Lung (tissue), 12 donors: ENCODE measurements around the gene SEZ6L. TPM values are rescaled to one million over a fixed set of nuclear protein-coding genes. Genes with fewer than 3 reads are reported as not detected.

ENCODE experiments used
- ATAC-seq: fragments of 200-7000 bp; cut with Tn5 transposase; one replicate; pipeline ENCODE4 v1.9.1; 2020; ENCODE audit warnings: moderate number of reproducible peaks; ENCODE audit not compliant: insufficient read depth, low FRiP score
- DNase-seq, 3 donors: peaks; one replicate each; pipeline ENCODE4 v3.0.0-alpha.2; 2013 to 2017
- H3K27ac ChIP-seq, 2 donors: one replicate each; pipeline ENCODE4 v1.5.1; 2013; ENCODE audit warnings: mild to moderate bottlenecking in 2 of 2, moderate library complexity in 2 of 2, control low read depth in 1 of 2, inconsistent platforms in 1 of 2, low read depth in 1 of 2, low read length in 1 of 2
- H3K27me3 ChIP-seq, 3 donors: one replicate each; pipeline ENCODE4 v1.5.1; 2013; ENCODE audit warnings: low read length in 2 of 3; ENCODE audit not compliant: control insufficient read depth in 3 of 3, insufficient read depth in 3 of 3
- H3K36me3 ChIP-seq, 4 donors: one replicate each; pipeline ENCODE4 v1.5.1; 2013; ENCODE audit warnings: low read length in 4 of 4, mild to moderate bottlenecking in 1 of 4, moderate library complexity in 1 of 4; ENCODE audit not compliant: control insufficient read depth in 4 of 4, insufficient read depth in 4 of 4
- H3K4me1 ChIP-seq, 5 donors: one replicate each; pipeline ENCODE4 v1.5.1; 2013; ENCODE audit warnings: low read length in 5 of 5, mild to moderate bottlenecking in 2 of 5, moderate library complexity in 1 of 5; ENCODE audit not compliant: control insufficient read depth in 5 of 5, insufficient read depth in 5 of 5
- H3K4me3 ChIP-seq: one replicate; pipeline ENCODE4 v1.5.1; 2013; ENCODE audit warnings: mild to moderate bottlenecking, control low read depth, moderate library complexity
- H3K9ac ChIP-seq, 2 donors: one replicate each; pipeline ENCODE4 v1.5.1; 2013; ENCODE audit warnings: low read length in 2 of 2, control low read depth in 1 of 2; ENCODE audit not compliant: insufficient read depth in 1 of 2
- H3K9me3 ChIP-seq, 4 donors: one replicate each; pipeline ENCODE4 v1.5.1; 2013; ENCODE audit warnings: low read length in 3 of 4, mild to moderate bottlenecking in 1 of 4, moderate library complexity in 1 of 4; ENCODE audit not compliant: control insufficient read depth in 4 of 4, insufficient read depth in 3 of 4
- WGBS, 2 donors: extraction: QIAGEN DNeasy Blood & Tissue Kit; methylation state at CpG; one replicate each; pipeline ENCODE4 v1.1.7; 2013; 5-methylcytosine and 5-hydroxymethylcytosine counted together
- polyA plus RNA-seq, 2 donors: library from polyadenylated mRNA; stranded (reverse); fragments of 200-250 nt; gene quantifications; one replicate each; pipeline ENCODE4 v1.2.1, GENCODE V29; 2013
- total RNA-seq, 2 donors: library from RNA; depleted of rRNA in 1 of 2; stranded (reverse); fragments of >200 nt in 1 of 2; gene quantifications; one replicate each; pipeline ENCODE4 v1.2.1, GENCODE V29; 2014 to 2021
- TF ChIP-seq, protein P1 (sequence below): IDR thresholded peaks from 2 replicates; pipeline ENCODE4 v1.5.1; 2012; ENCODE audit warnings: mild to moderate bottlenecking; ENCODE audit errors: control extremely low read depth, extremely low read depth
- donor health status: control.
- donor health status: control.
- donor health status: Bipolar disorder and iron deficiency.
- donor health status: healthy.
- donor health status: DM: yes; HTN: yes; CAD: no.

SEZ6L gene
- total and polyA plus RNA-seq, 4 donors, result 0.02 to 0.46 (median 0.08) TPM

DNA sequence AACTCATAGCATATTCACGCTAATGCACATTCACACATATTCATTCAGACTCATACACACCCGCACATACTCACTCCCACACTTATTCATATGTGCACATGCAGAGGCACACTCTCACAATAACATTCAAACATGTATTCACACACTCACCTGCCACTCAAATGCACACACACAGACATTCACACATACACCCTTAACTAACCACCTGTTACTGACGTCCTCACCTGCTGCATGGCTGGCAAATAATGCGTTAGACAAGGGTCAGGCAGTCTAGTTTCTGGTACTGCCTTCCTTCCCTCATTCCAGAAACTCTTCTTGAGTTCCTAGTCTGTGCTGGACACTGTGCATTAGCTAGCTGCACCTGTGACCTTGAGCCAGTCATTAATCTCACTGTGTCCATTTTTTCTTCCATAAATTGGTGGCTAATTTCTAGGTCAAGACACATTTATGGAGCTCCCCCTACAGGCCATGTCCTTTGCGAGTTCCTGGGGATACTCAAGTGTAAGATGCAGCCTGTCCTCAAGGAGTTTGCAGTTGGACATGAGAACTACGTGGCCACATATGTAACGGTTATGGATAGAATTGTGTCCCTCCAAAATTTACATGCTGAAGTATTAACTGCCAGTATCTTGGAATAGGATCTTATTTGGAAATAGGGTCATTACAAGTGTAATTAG lies 34.5 kb upstream of the SEZ6L start:
- H3K27me3 ChIP-seq, result peaks cover 0 to 10% (median 4%) of the 10 kb centered on the region in 3 donors
- H3K4me3 ChIP-seq, result no peak overlapping the region
- no peak overlapping the region for H3K27ac ChIP-seq
- H3K4me1 ChIP-seq, result no peaks in the 10 kb centered on the region
- ATAC-seq (no peak), DNase-seq (no peak)
- H3K36me3 ChIP-seq, result no peaks in the 10 kb centered on the region
- TF ChIP-seq, protein P1, sequence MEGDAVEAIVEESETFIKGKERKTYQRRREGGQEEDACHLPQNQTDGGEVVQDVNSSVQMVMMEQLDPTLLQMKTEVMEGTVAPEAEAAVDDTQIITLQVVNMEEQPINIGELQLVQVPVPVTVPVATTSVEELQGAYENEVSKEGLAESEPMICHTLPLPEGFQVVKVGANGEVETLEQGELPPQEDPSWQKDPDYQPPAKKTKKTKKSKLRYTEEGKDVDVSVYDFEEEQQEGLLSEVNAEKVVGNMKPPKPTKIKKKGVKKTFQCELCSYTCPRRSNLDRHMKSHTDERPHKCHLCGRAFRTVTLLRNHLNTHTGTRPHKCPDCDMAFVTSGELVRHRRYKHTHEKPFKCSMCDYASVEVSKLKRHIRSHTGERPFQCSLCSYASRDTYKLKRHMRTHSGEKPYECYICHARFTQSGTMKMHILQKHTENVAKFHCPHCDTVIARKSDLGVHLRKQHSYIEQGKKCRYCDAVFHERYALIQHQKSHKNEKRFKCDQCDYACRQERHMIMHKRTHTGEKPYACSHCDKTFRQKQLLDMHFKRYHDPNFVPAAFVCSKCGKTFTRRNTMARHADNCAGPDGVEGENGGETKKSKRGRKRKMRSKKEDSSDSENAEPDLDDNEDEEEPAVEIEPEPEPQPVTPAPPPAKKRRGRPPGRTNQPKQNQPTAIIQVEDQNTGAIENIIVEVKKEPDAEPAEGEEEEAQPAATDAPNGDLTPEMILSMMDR, result no peak
- peaks cover 0 to 4% (median 0%) of the 10 kb centered on the region in 4 donors for H3K9me3 ChIP-seq
- WGBS, 2 donors, result 78 to 84% methylated on average over 7 of the region's 7 CpGs
- no peak overlapping the region for H3K9ac ChIP-seq

DNA sequence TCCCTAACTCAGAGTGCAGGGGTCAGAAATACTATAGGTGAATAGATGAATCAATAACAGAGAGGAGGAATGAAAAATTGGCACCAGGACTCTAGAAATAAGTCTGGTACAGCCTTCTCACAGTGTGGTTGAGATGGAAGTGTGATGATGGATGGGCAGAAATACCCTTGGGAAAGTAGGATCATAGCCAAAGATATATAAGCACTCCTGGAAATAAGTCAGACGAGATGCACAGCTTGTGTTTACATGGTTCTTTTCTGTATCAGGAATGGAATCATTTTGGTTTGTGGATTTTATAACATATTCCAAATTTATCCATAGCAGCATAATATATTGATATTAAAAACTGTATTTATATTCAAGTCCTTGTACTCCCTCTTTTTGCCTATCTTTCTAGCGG lies 33.5 kb upstream of the SEZ6L start:
- no peak for ATAC-seq
- no peaks in the 10 kb centered on the region for H3K4me1 ChIP-seq
- WGBS, 2 donors, result 73 to 92% methylated on average over 2 of the region's 2 CpGs
- no peak overlapping the region for H3K9ac ChIP-seq
- H3K4me3 ChIP-seq, result no peak overlapping the region
- H3K27me3 ChIP-seq, result peaks cover 0 to 7% (median 4%) of the 10 kb centered on the region in 3 donors
- no peak overlapping the region for H3K27ac ChIP-seq
- H3K36me3 ChIP-seq, result no peaks in the 10 kb centered on the region
- DNase-seq, result no peak
- TF ChIP-seq, protein P1, result no peak
- H3K9me3 ChIP-seq, result peaks cover 0 to 4% (median 0%) of the 10 kb centered on the region in 4 donors

DNA sequence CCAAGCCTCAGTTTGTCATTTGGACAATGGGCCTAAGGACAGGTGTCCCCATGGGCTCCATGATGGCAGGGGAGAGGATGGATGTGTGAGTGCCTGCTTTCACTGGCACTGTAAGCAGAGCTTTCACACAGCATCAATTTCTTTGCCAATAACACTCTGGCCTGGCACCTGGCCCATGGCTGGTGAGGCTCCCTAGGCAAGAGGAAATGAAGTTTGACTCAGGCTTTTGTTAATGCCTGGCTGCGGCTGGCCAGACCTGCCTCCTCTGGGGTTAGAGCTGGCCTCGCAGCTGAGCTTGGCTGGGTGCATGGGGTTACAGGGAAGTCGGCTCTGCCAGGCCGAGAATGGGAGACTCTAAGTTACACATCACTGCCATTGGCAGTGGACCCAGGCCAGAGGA lies 30.0 kb upstream of the SEZ6L start:
- H3K9ac ChIP-seq, result no peak overlapping the region
- WGBS, 2 donors, result 50 to 73% methylated on average over 4 of the region's 4 CpGs
- H3K9me3 ChIP-seq, result peaks cover 0 to 2% (median 0%) of the 10 kb centered on the region in 4 donors
- H3K27me3 ChIP-seq, result peaks cover 0 to 2% (median under 1%) of the 10 kb centered on the region in 3 donors
- ATAC-seq (no peak), DNase-seq (no peak)
- no peaks in the 10 kb centered on the region for H3K36me3 ChIP-seq
- H3K27ac ChIP-seq, result no peak overlapping the region
- TF ChIP-seq, protein P1, result no peak
- no peaks in the 10 kb centered on the region for H3K4me1 ChIP-seq
- H3K4me3 ChIP-seq, result no peak overlapping the region

DNA sequence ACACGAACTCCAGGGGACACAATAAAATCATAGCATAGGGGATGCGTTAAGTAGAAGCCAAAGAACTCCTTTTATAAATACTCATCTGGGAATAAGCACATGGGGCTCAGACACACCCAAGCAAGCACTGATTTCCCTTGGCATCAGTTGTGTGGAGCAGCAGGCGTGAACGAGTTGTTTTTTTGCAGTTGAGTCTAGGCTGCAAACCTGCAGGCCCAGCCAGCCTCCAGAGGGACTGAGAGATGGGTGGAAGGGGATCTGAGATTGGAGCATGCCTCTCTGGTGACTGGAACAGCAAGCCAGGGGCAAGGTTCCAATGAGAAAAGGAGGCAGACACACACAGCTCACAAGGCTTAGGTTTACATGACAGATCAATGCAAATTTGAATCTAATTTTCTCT lies 27.4 kb upstream of the SEZ6L start:
- Histone ChIP-seq H3K27me3 (peaks cover 0 to 5% (median 0%) of the 10 kb centered on the region in 3 donors), H3K4me1 (no peaks in the 10 kb centered on the region), H3K27ac (no peak overlapping the region), H3K36me3 (no peaks in the 10 kb centered on the region), H3K9me3 (peaks cover 0 to 2% (median 0%) of the 10 kb centered on the region in 4 donors), H3K4me3 (no peak overlapping the region), H3K9ac (no peak overlapping the region)
- DNase-seq (no peak), ATAC-seq (no peak)
- WGBS, 2 donors, result 79 to 84% methylated on average over 4 of the region's 4 CpGs
- TF ChIP-seq, protein P1, result no peak
